SJSA1 (cell line): ENCODE measurements around the gene MMAB. TPM values are rescaled to one million over a fixed set of nuclear protein-coding genes. Genes with fewer than 3 reads are reported as not detected.

ENCODE experiments used
- DNase-seq, 2 experiments: peaks; one replicate each; pipeline ENCODE4 v3.0.0-alpha.2; 2015 to 2020; ENCODE audit warnings: low spot score in 2 of 2, low read depth in 1 of 2
- H3K27ac ChIP-seq: fragments of 250-450 bp; sonication (Bioruptor Pico); 2 replicates; pipeline ENCODE4 v1.5.1; 2020; ENCODE audit warnings: mild to moderate bottlenecking, moderate library complexity
- H3K27me3 ChIP-seq: fragments of 250-450 bp; sonication (Bioruptor Pico); replicated peaks from 2 replicates; pipeline ENCODE4 v1.5.1; 2020; ENCODE audit warnings: mild to moderate bottlenecking, moderate library complexity
- H3K36me3 ChIP-seq: fragments of 250-450 bp; sonication (Bioruptor Pico); 2 replicates; pipeline ENCODE4 v1.5.1; 2020; ENCODE audit warnings: mild to moderate bottlenecking
- H3K4me1 ChIP-seq: fragments of 250-450 bp; sonication (Bioruptor Pico); replicated peaks from 2 replicates; pipeline ENCODE4 v1.6.1; 2021; ENCODE audit warnings: mild to moderate bottlenecking
- H3K4me3 ChIP-seq: fragments of 250-450 bp; sonication (Bioruptor Pico); 2 replicates; pipeline ENCODE4 v1.5.1; 2020; ENCODE audit warnings: mild to moderate bottlenecking
- H3K9me3 ChIP-seq: fragments of 250-450 bp; sonication (Bioruptor Pico); replicated peaks from 2 replicates; pipeline ENCODE4 v1.5.1; 2020; ENCODE audit warnings: mild to moderate bottlenecking
- total RNA-seq: library from RNA; depleted of rRNA; stranded (reverse); fragments of >200 nt; shearing (Covaris generic); gene quantifications from 2 replicates; pipeline ENCODE4 v1.2.3, GENCODE V29; 2014; rRNA removed

The MMAB gene
- total RNA-seq, 1 experiment from 2014 or later: 33.3 TPM

DNA sequence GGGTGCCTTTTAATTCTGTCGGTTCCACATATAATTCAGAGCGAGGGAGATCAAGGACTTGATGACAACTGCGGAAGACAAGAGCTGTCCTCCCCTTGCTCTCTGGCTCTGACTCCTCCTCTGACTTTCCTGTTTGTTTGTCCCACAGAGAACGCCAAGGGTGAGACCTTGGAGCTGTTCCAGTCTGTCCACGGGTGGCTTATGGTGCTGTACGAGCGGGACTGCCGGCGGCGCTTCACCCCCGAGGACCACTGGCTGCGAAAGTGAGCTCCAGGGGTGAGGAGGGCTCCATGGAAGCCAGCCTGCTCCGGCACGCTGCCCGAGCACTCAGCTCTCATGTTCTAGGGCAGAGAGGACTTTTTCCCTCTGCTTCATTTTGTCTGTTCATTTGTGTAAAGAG, 63.1 kb downstream of the MMAB start:
- no peak overlapping the region for H3K4me3 ChIP-seq
- H3K4me1 ChIP-seq: no peaks in the 10 kb centered on the region
- H3K9me3 ChIP-seq: no peaks in the 10 kb centered on the region
- H3K36me3 ChIP-seq: peaks cover 81% of the 10 kb centered on the region
- no peak overlapping the region for H3K27ac ChIP-seq
- H3K27me3 ChIP-seq: no peaks in the 10 kb centered on the region
- no peak for DNase-seq

DNA sequence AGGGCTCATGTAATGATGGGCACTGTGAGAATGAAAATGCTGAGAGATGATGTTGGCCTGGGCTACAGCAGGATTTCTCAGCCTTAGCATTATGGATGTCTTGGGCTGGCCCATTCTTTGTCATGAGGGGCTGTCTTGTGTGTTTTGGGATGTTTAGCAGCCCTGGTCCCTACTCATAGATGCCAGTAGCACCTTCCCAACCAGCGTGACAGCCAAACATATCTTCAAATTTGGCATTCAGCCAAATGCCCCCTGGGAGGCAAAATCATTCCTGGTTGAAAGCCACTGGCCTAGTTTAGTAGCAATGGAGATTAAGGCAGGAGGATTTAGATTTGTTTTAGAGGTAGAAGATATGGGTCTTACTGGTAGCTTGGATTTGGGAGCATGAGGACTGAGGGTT, 69.2 kb downstream of the MMAB start:
- no peaks in the 10 kb centered on the region for H3K9me3 ChIP-seq
- DNase-seq: no peak
- peaks cover 64% of the 10 kb centered on the region for H3K36me3 ChIP-seq
- no peak overlapping the region for H3K4me3 ChIP-seq
- H3K4me1 ChIP-seq: no peaks in the 10 kb centered on the region
- no peaks in the 10 kb centered on the region for H3K27me3 ChIP-seq
- no peak overlapping the region for H3K27ac ChIP-seq

Other genes starting within 250 kb of the MMAB start
- gene MYO1H, start 225.6 kb downstream of the MMAB start, total RNA-seq: not detected in 2 replicates
- 25.2 and 33.0 TPM in 2 replicates for gene KCTD10, start 96.2 kb downstream of the MMAB start, total RNA-seq
- 3,976 and 4,080 TPM in 2 replicates for gene UBE3B, start 95.9 kb downstream of the MMAB start, total RNA-seq
- 16.7 and 18.1 TPM in 2 replicates for gene MVK, start 290 bp upstream of the MMAB start, total RNA-seq
- gene FAM222A, start 140.3 kb upstream of the MMAB start, total RNA-seq: 7.4 and 7.8 TPM in 2 replicates